Naive thymus-derived CD4-positive, alpha-beta T cell (primary cell): ENCODE measurements around the gene PRKCA. TPM values are rescaled to one million over a fixed set of nuclear protein-coding genes. Genes with fewer than 3 reads are reported as not detected.

Experiments used
- ATAC-seq: fragments of 150-1000 bp; cut with Tn5 transposase; 2 replicates; pipeline ENCODE4 v1.10.0; 2021; ENCODE audit warnings: mild to moderate bottlenecking, moderate library complexity
- CTCF ChIA-PET: fragments of 350-600 bp; sonication (Branson Sonifier 250); formaldehyde crosslinking; loops from one replicate; lab custom pipeline; 2021; ENCODE audit warnings: antibody characterized with exemption; lab: Charles Lee
- POLR2A ChIA-PET: fragments of 350-600 bp; sonication (Branson Sonifier 250); formaldehyde crosslinking; loops from one replicate; lab custom pipeline; 2021; ENCODE audit warnings: antibody characterized with exemption, inconsistent platforms; lab: Charles Lee
- DNase-seq, 9 donors: peaks; one replicate each; pipeline versions ENCODE4 v3.0.0 to v3.0.0-alpha.2; 2020 to 2022; ENCODE audit warnings: mixed read lengths in 1 of 9
- H3K27ac ChIP-seq: one replicate; pipeline ENCODE4 v1.7.0; 2013; ENCODE audit warnings: mild to moderate bottlenecking, low read depth, low read length, moderate library complexity
- H3K27me3 ChIP-seq, 2 donors: one replicate each; pipeline ENCODE4 v1.7.0; 2013; ENCODE audit warnings: low read length in 2 of 2, mild to moderate bottlenecking in 2 of 2, moderate library complexity in 2 of 2; ENCODE audit not compliant: control insufficient read depth in 2 of 2, insufficient read depth in 2 of 2
- H3K36me3 ChIP-seq, 3 experiments: 1 replicate in 2 of 3; 2 replicates in 1 of 3; pipeline ENCODE4 v1.7.0; 2013; ENCODE audit warnings: low read length in 3 of 3, mild to moderate bottlenecking in 3 of 3, moderate library complexity in 1 of 3; ENCODE audit not compliant: insufficient read depth in 3 of 3, control insufficient read depth in 2 of 3
- H3K4me1 ChIP-seq, 2 donors: one replicate each; pipeline ENCODE4 v1.7.0; 2013; ENCODE audit warnings: low read length in 2 of 2, mild to moderate bottlenecking in 2 of 2, moderate library complexity in 1 of 2; ENCODE audit not compliant: control insufficient read depth in 2 of 2, insufficient read depth in 2 of 2
- H3K4me3 ChIP-seq: 2 replicates; pipeline ENCODE4 v1.7.0; 2013; ENCODE audit warnings: mild to moderate bottlenecking, low read length
- H3K9me3 ChIP-seq, 3 experiments: 1 replicate in 2 of 3; 2 replicates in 1 of 3; pipeline ENCODE4 v1.7.0; 2013; ENCODE audit warnings: low read length in 3 of 3; ENCODE audit not compliant: control insufficient read depth in 2 of 3
- H3K27ac Mint-ChIP-seq, 9 donors: one replicate each; pipeline ENCODE4 v1.8.0; 2020 to 2022; ENCODE audit warnings: mixed read lengths in 9 of 9, mild to moderate bottlenecking in 8 of 9, moderate library complexity in 5 of 9, inconsistent platforms in 2 of 9
- H3K27me3 Mint-ChIP-seq, 5 donors: one replicate each; pipeline ENCODE4 v1.8.0; 2021 to 2022; ENCODE audit warnings: mixed read lengths in 5 of 5, mild to moderate bottlenecking in 1 of 5
- H3K36me3 Mint-ChIP-seq, 5 donors: one replicate each; pipeline ENCODE4 v1.8.0; 2020 to 2022; ENCODE audit warnings: mixed read lengths in 5 of 5, mild to moderate bottlenecking in 3 of 5, inconsistent platforms in 1 of 5
- H3K4me1 Mint-ChIP-seq, 7 donors: one replicate each; pipeline ENCODE4 v1.8.0; 2020 to 2022; ENCODE audit warnings: mixed read lengths in 7 of 7, mild to moderate bottlenecking in 3 of 7, inconsistent platforms in 1 of 7
- H3K4me3 Mint-ChIP-seq, 10 donors: one replicate each; pipeline ENCODE4 v1.8.0; 2020 to 2022; ENCODE audit warnings: mild to moderate bottlenecking in 10 of 10, mixed read lengths in 10 of 10, moderate library complexity in 6 of 10, inconsistent platforms in 2 of 10
- H3K9me3 Mint-ChIP-seq, 11 donors: one replicate each; pipeline ENCODE4 v1.8.0; 2020 to 2022; ENCODE audit warnings: mixed read lengths in 11 of 11, mild to moderate bottlenecking in 4 of 11, inconsistent platforms in 1 of 11, moderate library complexity in 1 of 11
- intact Hi-C, 2 donors: fragments of 100-400 bp; cut with micrococcal nuclease; formaldehyde crosslinking; loops; one replicate each; pipeline ENCODE4 v1.15.1; 2023
- polyA plus RNA-seq, 2 donors: library from polyadenylated mRNA; unstranded; fragments of 300-500 nt; fragmentation: Illumina TruSeq; gene quantifications; one replicate each; pipeline ENCODE4 v1.2.3, GENCODE V29; 2021
- total RNA-seq, 6 experiments: library from RNA in 5 of 6; stranded (reverse) in 5 of 6; gene quantifications; 1 replicate in 5 of 6; 2 replicates in 1 of 6; pipeline ENCODE4 v1.2.3 and lab custom pipeline; 2021 to 2026

PRKCA gene
- total and polyA plus RNA-seq, 7 experiments from 2014 or later = 4.1 to 186 (median 122) TPM

DNA sequence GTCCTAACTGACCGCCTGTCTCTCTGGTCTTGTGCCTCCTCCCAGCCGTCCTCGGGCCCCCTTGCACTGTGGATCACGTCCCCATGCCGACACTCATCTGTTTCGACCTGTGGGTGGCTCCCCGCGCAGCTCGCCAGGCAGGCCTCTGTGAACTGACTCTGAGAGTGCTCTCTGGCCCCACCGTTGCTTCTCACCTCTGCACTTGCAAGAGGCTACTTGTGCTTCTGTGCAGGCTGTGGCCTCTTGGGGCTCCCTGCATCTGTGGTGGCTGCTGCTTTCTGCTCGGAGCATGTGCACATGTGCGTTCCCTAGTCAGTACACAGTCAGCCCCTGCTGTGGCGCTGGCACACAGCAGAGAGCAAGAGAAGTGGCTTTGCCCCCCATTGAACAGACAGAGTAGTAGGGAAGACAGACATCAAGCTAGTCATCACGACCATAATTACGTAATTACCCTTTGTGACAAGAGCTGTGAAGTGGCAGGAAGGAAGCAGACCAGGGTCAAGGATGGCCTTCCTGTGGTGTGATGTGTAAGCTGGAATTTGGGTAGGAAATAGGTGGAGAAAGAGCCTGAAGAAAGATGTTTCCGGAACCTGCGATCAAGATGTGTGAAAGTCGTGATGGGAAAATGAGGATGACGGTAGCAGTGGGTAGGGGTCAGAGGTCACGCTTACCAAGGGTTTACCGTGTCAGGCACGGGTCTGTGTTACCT is 276.5 kb downstream of the PRKCA start:
- CTCF ChIA-PET = interaction anchor here (0.5 to 1.5 kb wide), 2 partner anchors 13 to 121 kb away, joined by 3 read pairs; no protein-coding TSS in a partner anchor
- H3K27ac ChIP-seq = no peak overlapping the region
- peaks cover 22 to 66% (median 61%) of the 10 kb centered on the region in 7 donors for H3K4me1 Mint-ChIP-seq

GRCh38 chr17:66579556-66579955 is 277.1 kb downstream of the PRKCA start:
- ATAC-seq (no peak), DNase-seq (no peak)
- POLR2A ChIA-PET = interaction anchor here (0.6 kb wide), 1 partner anchor 13 kb away, joined by 3 read pairs; no protein-coding TSS in a partner anchor
- H3K4me3 Mint-ChIP-seq = peak overlapping the region in 1 of 10 donors; percentile 18
- no peaks in the 10 kb centered on the region for H3K27me3 ChIP-seq
- peaks cover 0 to 9% (median 3%) of the 10 kb centered on the region in 11 donors for H3K9me3 Mint-ChIP-seq
- H3K9me3 ChIP-seq = no peaks in the 10 kb centered on the region
- H3K36me3 ChIP-seq = peaks cover 0 to 12% (median 0%) of the 10 kb centered on the region in 3 experiments
- H3K27me3 Mint-ChIP-seq = no peaks in the 10 kb centered on the region
- H3K4me1 ChIP-seq = no peaks in the 10 kb centered on the region
- CTCF ChIA-PET = interaction anchor here (0.5 to 1.5 kb wide), 3 partner anchors 12 to 122 kb away, joined by 3 to 4 read pairs (median 3); no protein-coding TSS in a partner anchor
- H3K36me3 Mint-ChIP-seq = peaks cover 11 to 72% (median 50%) of the 10 kb centered on the region in 5 donors
- intact Hi-C loops = no loop called here
- no peak overlapping the region for H3K4me3 ChIP-seq
- H3K27ac Mint-ChIP-seq = peak overlapping the region in 5 of 9 donors; percentile 39 to 62 (median 62)
- peaks cover 22 to 69% (median 63%) of the 10 kb centered on the region in 7 donors for H3K4me1 Mint-ChIP-seq
- H3K27ac ChIP-seq = no peak overlapping the region

More for the DNA sequence above, 276.5 kb downstream of the PRKCA start:
- Histone ChIP-seq H3K9me3 (no peaks in the 10 kb centered on the region), H3K4me1 (no peaks in the 10 kb centered on the region), H3K36me3 (peaks cover 0 to 12% (median 0%) of the 10 kb centered on the region in 3 experiments), H3K4me3 (no peak overlapping the region), H3K27me3 (no peaks in the 10 kb centered on the region)
- H3K27me3 Mint-ChIP-seq = no peaks in the 10 kb centered on the region
- intact Hi-C loops = no loop called here
- peak overlapping the region in 8 of 9 donors; percentile 29 to 83 (median 48) for H3K27ac Mint-ChIP-seq
- POLR2A ChIA-PET = interaction anchor here (0.6 kb wide), 1 partner anchor 12 kb away, joined by 3 read pairs; no protein-coding TSS in a partner anchor
- no peak for ATAC-seq
- peaks cover 10 to 70% (median 48%) of the 10 kb centered on the region in 5 donors for H3K36me3 Mint-ChIP-seq
- no peak for DNase-seq
- H3K9me3 Mint-ChIP-seq = peaks cover 0 to 9% (median 3%) of the 10 kb centered on the region in 11 donors
- H3K4me3 Mint-ChIP-seq = peak overlapping the region in 4 of 10 donors; percentile 48 to 73 (median 52)

GRCh38 chr17:66580184-66580955 is 278.0 kb downstream of the PRKCA start:
- Mint-ChIP-seq H3K4me1 (peaks cover 22 to 77% (median 72%) of the 10 kb centered on the region in 7 donors), H3K36me3 (peaks cover 14 to 74% (median 55%) of the 10 kb centered on the region in 5 donors), H3K9me3 (peaks cover 0 to 9% (median 3%) of the 10 kb centered on the region in 11 donors), H3K27ac (peak overlapping the region in 1 of 9 donors; percentile 56), H3K4me3 (peak overlapping the region in 2 of 10 donors; percentile 2 to 13), H3K27me3 (no peaks in the 10 kb centered on the region)
- Histone ChIP-seq H3K36me3 (peaks cover 0 to 12% (median 0%) of the 10 kb centered on the region in 3 experiments), H3K27ac (no peak overlapping the region), H3K4me1 (no peaks in the 10 kb centered on the region), H3K9me3 (no peaks in the 10 kb centered on the region), H3K4me3 (no peak overlapping the region), H3K27me3 (no peaks in the 10 kb centered on the region)
- CTCF ChIA-PET = interaction anchor here (1.5 kb wide), 1 partner anchor 11 kb away, joined by 3 read pairs; no protein-coding TSS in a partner anchor
- intact Hi-C loops = no loop called here
- ATAC-seq = no peak
- DNase-seq = no peak
- POLR2A ChIA-PET = no interaction called here

DNA sequence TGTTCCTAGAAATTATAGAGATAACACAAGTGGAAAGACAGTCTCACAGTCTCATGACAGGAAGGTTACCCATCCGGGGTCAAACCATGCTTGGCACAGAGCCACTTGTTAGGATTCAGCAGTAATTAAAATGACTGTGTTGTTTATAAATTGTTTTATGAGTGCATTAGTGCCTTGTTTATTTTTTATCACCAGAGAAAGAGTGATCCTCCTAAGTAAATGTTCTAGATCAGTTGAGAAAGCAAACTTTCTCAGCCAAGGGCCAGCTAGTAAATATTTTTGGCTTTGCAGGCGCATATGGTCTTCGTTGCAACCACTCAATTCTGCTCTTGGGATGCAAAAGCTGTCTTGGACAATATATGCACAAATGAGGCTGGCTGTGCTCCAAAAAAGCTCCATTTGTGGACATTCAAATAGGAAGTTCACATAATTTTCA is 278.6 kb downstream of the PRKCA start:
- no peaks in the 10 kb centered on the region for H3K9me3 ChIP-seq
- H3K4me1 Mint-ChIP-seq = peaks cover 22 to 81% (median 76%) of the 10 kb centered on the region in 7 donors
- DNase-seq (no peak), ATAC-seq (no peak)
- no peaks in the 10 kb centered on the region for H3K27me3 ChIP-seq
- no peaks in the 10 kb centered on the region for H3K27me3 Mint-ChIP-seq
- H3K36me3 ChIP-seq = peaks cover 0 to 12% (median 0%) of the 10 kb centered on the region in 3 experiments
- ChIA-PET POLR2A (no interaction called here), CTCF (no interaction called here)
- H3K27ac Mint-ChIP-seq = peak overlapping the region in 1 of 9 donors; percentile 73
- H3K4me3 Mint-ChIP-seq = peak overlapping the region in 1 of 10 donors; percentile 13
- H3K27ac ChIP-seq = no peak overlapping the region
- H3K4me1 ChIP-seq = peaks cover 0 to 2% of the 10 kb centered on the region in 2 donors
- no peak overlapping the region for H3K4me3 ChIP-seq
- intact Hi-C loops = no loop called here
- H3K9me3 Mint-ChIP-seq = peaks cover 0 to 9% (median 3%) of the 10 kb centered on the region in 11 donors
- peaks cover 14 to 74% (median 54%) of the 10 kb centered on the region in 5 donors for H3K36me3 Mint-ChIP-seq

DNA sequence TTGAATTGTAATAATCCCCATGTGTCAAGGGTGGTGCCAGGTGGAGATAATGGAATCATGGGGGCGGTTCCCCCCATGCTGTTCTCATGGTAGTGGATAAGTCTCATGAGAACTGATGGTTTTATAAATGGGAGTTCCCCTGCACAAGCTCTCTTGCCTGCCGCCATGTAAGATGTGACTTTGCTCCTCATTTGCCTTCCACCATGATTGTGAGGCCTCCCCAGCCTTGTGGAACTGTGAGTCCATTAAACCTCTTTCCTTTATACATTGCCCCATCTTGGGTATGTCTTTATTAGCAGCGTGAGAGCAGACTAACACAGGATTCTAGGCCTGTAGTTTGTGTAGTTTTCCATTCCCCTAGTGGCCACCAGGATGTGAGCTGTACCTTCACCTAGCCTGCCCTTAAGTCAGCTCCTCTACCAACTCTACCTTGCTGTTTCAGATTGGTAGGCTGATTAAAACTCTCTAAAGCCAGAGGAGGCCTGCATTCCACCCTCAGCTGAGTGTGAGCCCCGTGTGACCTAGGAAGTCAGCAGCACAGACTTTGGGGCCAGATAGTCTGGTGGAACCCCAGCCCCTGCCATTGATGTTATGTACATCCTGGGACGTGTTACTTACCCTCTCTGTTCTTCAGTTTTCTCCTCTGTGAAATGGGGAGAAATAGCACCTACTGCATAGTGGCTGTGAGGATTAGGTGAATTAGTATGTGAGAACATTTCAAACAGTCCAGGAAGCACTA is 280.1 kb downstream of the PRKCA start:
- H3K9me3 Mint-ChIP-seq = peaks cover 0 to 9% (median 3%) of the 10 kb centered on the region in 11 donors
- intact Hi-C loops = no loop called here
- peaks cover 0 to 12% of the 10 kb centered on the region in 2 donors for H3K4me1 ChIP-seq
- POLR2A ChIA-PET = no interaction called here
- peaks cover 22 to 86% (median 76%) of the 10 kb centered on the region in 7 donors for H3K4me1 Mint-ChIP-seq
- H3K4me3 ChIP-seq = no peak overlapping the region
- no peaks in the 10 kb centered on the region for H3K27me3 ChIP-seq
- no peak overlapping the region for H3K27ac ChIP-seq
- peaks cover 0 to 12% (median 0%) of the 10 kb centered on the region in 3 experiments for H3K36me3 ChIP-seq
- H3K4me3 Mint-ChIP-seq = peak overlapping the region in 2 of 10 donors; percentile 5 to 9
- CTCF ChIA-PET = interaction anchor here (0.6 kb wide), 1 partner anchor 26 kb away, joined by 3 read pairs; no protein-coding TSS in a partner anchor
- H3K27me3 Mint-ChIP-seq = no peaks in the 10 kb centered on the region
- peak overlapping the region in 3 of 9 donors; percentile 17 to 45 (median 32) for H3K27ac Mint-ChIP-seq
- H3K9me3 ChIP-seq = no peaks in the 10 kb centered on the region
- ATAC-seq (no peak), DNase-seq (no peak)
- peaks cover 14 to 62% (median 48%) of the 10 kb centered on the region in 5 donors for H3K36me3 Mint-ChIP-seq
